Esophagus squamous epithelium (tissue), 5 donors: ENCODE measurements around the gene KDM1B. TPM values are rescaled to one million over a fixed set of nuclear protein-coding genes. Genes with fewer than 3 reads are reported as not detected.

Source experiments
- DNase-seq: peaks from one replicate; lab custom pipeline; 2025; lab: John Stamatoyannopoulos, UW
- H3K27ac ChIP-seq, 4 donors: fragments of 200-600 bp; sonication (generic); one replicate each; pipeline ENCODE4 v1.5.1; 2016 to 2019; ENCODE audit warnings: mild to moderate bottlenecking in 1 of 4
- H3K27me3 ChIP-seq, 4 donors: fragments of 200-600 bp; sonication (generic); 1 replicate in 3 of 4; 2 replicates in 1 of 4; pipeline versions ENCODE4 v1.5.1 to v1.6.0; 2017 to 2021; ENCODE audit warnings: antibody characterized with exemption in 1 of 4
- H3K36me3 ChIP-seq, 3 donors: fragments of 200-600 bp; sonication (generic); one replicate each; pipeline ENCODE4 v1.5.1; 2016 to 2019
- H3K4me1 ChIP-seq, 3 donors: fragments of 200-600 bp; sonication (generic); one replicate each; pipeline ENCODE4 v1.5.1; 2017 to 2019
- H3K4me3 ChIP-seq, 4 donors: fragments of 200-600 bp; sonication (generic); 1 replicate in 3 of 4; 2 replicates in 1 of 4; pipeline ENCODE4 v1.5.1; 2016 to 2019; ENCODE audit warnings: mild to moderate bottlenecking in 2 of 4, moderate library complexity in 1 of 4
- H3K9me3 ChIP-seq, 3 donors: fragments of 200-600 bp; sonication (generic); one replicate each; pipeline ENCODE4 v1.5.1; 2016 to 2019
- CTCF ChIP-seq, 6 experiments: fragments of 450-650 bp in 4 of 6; fragments of 200-600 bp in 2 of 6; sonication (generic) in 2 of 6; IDR thresholded peaks; one replicate each; pipeline ENCODE4 v1.5.1; 2016 to 2019; ENCODE audit warnings: antibody characterized with exemption in 6 of 6, mild to moderate bottlenecking in 4 of 6, moderate library complexity in 4 of 6
- POLR2A ChIP-seq, 4 donors: fragments of 450-650 bp; IDR thresholded peaks; one replicate each; pipeline ENCODE4 v1.6.1; 2017; ENCODE audit warnings: antibody characterized with exemption in 4 of 4, mild to moderate bottlenecking in 4 of 4, moderate library complexity in 3 of 4
- WGBS, 2 donors: methylation state at CpG; one replicate each; pipeline ENCODE4 v1.1.5; 2018; 5-methylcytosine and 5-hydroxymethylcytosine counted together
- intact Hi-C: fragments of 100-400 bp; cut with DNase I; formaldehyde crosslinking; loops from one replicate; pipeline ENCODE4 v1.15.0; 2022
- total RNA-seq, 4 donors: library from RNA; depleted of rRNA; stranded (reverse); fragments of >200 nt; gene quantifications; one replicate each; pipeline ENCODE4 v1.1.0, GENCODE V29; 2016
- donor health status: DM: yes; HTN: yes; CAD: no.

KDM1B gene
- total RNA-seq, 4 donors from 2014 or later: 12.2 to 24.5 (median 18.2) TPM

- Histone ChIP-seq H3K27me3 (no peaks in the 10 kb centered on the region), H3K4me1 (peaks cover 8 to 57% (median 21%) of the 10 kb centered on the region in 3 donors), H3K4me3 (peak overlapping the region; percentile 71 to 97 (median 80)), H3K27ac (peak overlapping the region in 3 of 4 donors; percentile 94 to 99 (median 99)), H3K36me3 (peaks cover 0 to 5% (median under 1%) of the 10 kb centered on the region in 3 donors), H3K9me3 (no peaks in the 10 kb centered on the region)
- DNase-seq: no peak
- TF ChIP-seq POLR2A (IDR thresholded peaks at IDR 0.05) (no peak), CTCF (IDR thresholded peaks at IDR 0.05) (no peak)
- 3 to 6% methylated on average over 18 of the region's 18 CpGs for WGBS, 2 donors
- intact Hi-C loops: loop anchor here (5.0 kb wide), 1 partner anchor 111 kb away; no protein-coding TSS in a partner anchor
Observed at GRCh38 chr6:18262702-18263417, 107.6 kb downstream of the KDM1B start.

- no peaks in the 10 kb centered on the region for H3K36me3 ChIP-seq
- no peaks in the 10 kb centered on the region for H3K9me3 ChIP-seq
- 0 to 1% methylated on average over 28 to 32 of the region's 50 CpGs for WGBS, 2 donors
- no peak for DNase-seq
- peaks cover 8 to 51% (median 21%) of the 10 kb centered on the region in 3 donors for H3K4me1 ChIP-seq
- peak overlapping the region; percentile 94 to 99 (median 98) for H3K27ac ChIP-seq
- intact Hi-C loops: loop anchor here (5.0 kb wide), 1 partner anchor 111 kb away; no protein-coding TSS in a partner anchor
- H3K27me3 ChIP-seq: no peaks in the 10 kb centered on the region
- TF ChIP-seq POLR2A (IDR thresholded peaks at IDR 0.05) (no peak), CTCF (IDR thresholded peaks at IDR 0.05) (no peak)
- H3K4me3 ChIP-seq: peak overlapping the region; percentile 71 to 97 (median 80)
Observed at GRCh38 chr6:18263418-18264218, 108.4 kb downstream of the KDM1B start.

- intact Hi-C loops: loop anchor here (5.0 kb wide), 1 partner anchor 112 kb away; no protein-coding TSS in a partner anchor
- 0% methylated on average over 5 to 15 of the region's 113 CpGs for WGBS, 2 donors
- peak within 1 kb of the TSS; percentile 94 to 99 (median 98) for H3K27ac ChIP-seq
- DNase-seq: no peak
- peak within 1 kb of the TSS; percentile 71 to 97 (median 80) for H3K4me3 ChIP-seq
- peaks cover 8 to 48% (median 23%) of the 10 kb centered on the region in 3 donors for H3K4me1 ChIP-seq
- peak; percentile 9 to 71 (median 50) for TF ChIP-seq CTCF (IDR thresholded peaks at IDR 0.05)
- peak in 2 of 4 donors; percentile 26 to 57 for TF ChIP-seq POLR2A (IDR thresholded peaks at IDR 0.05)
- H3K27me3 ChIP-seq: no peaks in the 10 kb centered on the region
- no peaks in the 10 kb centered on the region for H3K36me3 ChIP-seq
- H3K9me3 ChIP-seq: no peaks in the 10 kb centered on the region
Observed at GRCh38 chr6:18264219-18264922, 109.1 kb downstream of the KDM1B start, which contains the start of gene DEK. DEK (minus strand) TSS chr6:18264530; CDS start chr6:18263987, 543 bp downstream.

- intact Hi-C loops: loop anchor here (5.0 kb wide), 1 partner anchor 113 kb away; no protein-coding TSS in a partner anchor
- peak overlapping the region; percentile 94 to 99 (median 98) for H3K27ac ChIP-seq
- no peaks in the 10 kb centered on the region for H3K27me3 ChIP-seq
- H3K9me3 ChIP-seq: no peaks in the 10 kb centered on the region
- no peaks in the 10 kb centered on the region for H3K36me3 ChIP-seq
- DNase-seq: no peak
- H3K4me1 ChIP-seq: peaks cover 8 to 43% (median 27%) of the 10 kb centered on the region in 3 donors
- WGBS, 2 donors: 2 to 4% methylated on average over 11 of the region's 11 CpGs
- peak in 1 of 6 experiments; percentile 0 for TF ChIP-seq CTCF (IDR thresholded peaks at IDR 0.05)
- TF ChIP-seq POLR2A (IDR thresholded peaks at IDR 0.05): no peak
- peak overlapping the region; percentile 71 to 97 (median 80) for H3K4me3 ChIP-seq
Observed at GRCh38 chr6:18264923-18265377, 109.7 kb downstream of the KDM1B start.
